HL-60 (cell line): ENCODE data around the gene PTPRR.

Source experiments
- DNase-seq, 2 experiments: peaks; one replicate each; pipeline ENCODE4 v3.0.0-alpha.2; 2010 to 2020; ENCODE audit warnings: low read depth in 1 of 2, low spot score in 1 of 2
- H3K27ac ChIP-seq: fragments of 250-450 bp; sonication (Bioruptor Pico); replicated peaks from 2 replicates; pipeline ENCODE4 v1.5.1; 2020; ENCODE audit warnings: mild to moderate bottlenecking, moderate library complexity
- H3K27me3 ChIP-seq: fragments of 250-450 bp; sonication (Bioruptor Pico); 2 replicates; pipeline ENCODE4 v1.5.1; 2021; ENCODE audit warnings: mild to moderate bottlenecking, moderate library complexity; ENCODE audit not compliant: insufficient read depth, poor library complexity, severe bottlenecking
- H3K4me3 ChIP-seq: replicated peaks from 2 replicates; pipeline ENCODE4 v1.5.1; 2011; ENCODE audit warnings: mild to moderate bottlenecking, control low read depth, low read length; ENCODE audit not compliant: insufficient read depth
- GABPA ChIP-seq: IDR thresholded peaks from 2 replicates; pipeline ENCODE4 v1.6.1; 2012; ENCODE audit warnings: low read depth
- POLR2AphosphoS5 ChIP-seq: IDR thresholded peaks from 2 replicates; pipeline ENCODE4 v1.6.1; 2012; ENCODE audit warnings: low read depth
- SPI1 ChIP-seq: IDR thresholded peaks from 2 replicates; pipeline ENCODE4 v1.6.1; 2012; ENCODE audit warnings: low read depth, mild to moderate bottlenecking, borderline replicate concordance
- TF ChIP-seq, protein P1 (sequence below): IDR thresholded peaks from 2 replicates; pipeline ENCODE4 v1.6.1; 2012; ENCODE audit warnings: low read depth; ENCODE audit not compliant: insufficient replicate concordance
- TF ChIP-seq, protein P2 (sequence below): IDR thresholded peaks from one replicate; pipeline ENCODE4 v1.5.1; 2011; ENCODE audit warnings: low read length, control low read depth, inconsistent platforms; ENCODE audit not compliant: insufficient read depth

Gene PTPRR

GRCh38 chr12:70843363-70843762 is 77.2 kb downstream of the PTPRR start:
- H3K27ac ChIP-seq, result no peak overlapping the region
- H3K27me3 ChIP-seq, result no peaks in the 10 kb centered on the region
- H3K4me3 ChIP-seq, result no peak overlapping the region
- no peak for DNase-seq
- TF ChIP-seq, protein P1, sequence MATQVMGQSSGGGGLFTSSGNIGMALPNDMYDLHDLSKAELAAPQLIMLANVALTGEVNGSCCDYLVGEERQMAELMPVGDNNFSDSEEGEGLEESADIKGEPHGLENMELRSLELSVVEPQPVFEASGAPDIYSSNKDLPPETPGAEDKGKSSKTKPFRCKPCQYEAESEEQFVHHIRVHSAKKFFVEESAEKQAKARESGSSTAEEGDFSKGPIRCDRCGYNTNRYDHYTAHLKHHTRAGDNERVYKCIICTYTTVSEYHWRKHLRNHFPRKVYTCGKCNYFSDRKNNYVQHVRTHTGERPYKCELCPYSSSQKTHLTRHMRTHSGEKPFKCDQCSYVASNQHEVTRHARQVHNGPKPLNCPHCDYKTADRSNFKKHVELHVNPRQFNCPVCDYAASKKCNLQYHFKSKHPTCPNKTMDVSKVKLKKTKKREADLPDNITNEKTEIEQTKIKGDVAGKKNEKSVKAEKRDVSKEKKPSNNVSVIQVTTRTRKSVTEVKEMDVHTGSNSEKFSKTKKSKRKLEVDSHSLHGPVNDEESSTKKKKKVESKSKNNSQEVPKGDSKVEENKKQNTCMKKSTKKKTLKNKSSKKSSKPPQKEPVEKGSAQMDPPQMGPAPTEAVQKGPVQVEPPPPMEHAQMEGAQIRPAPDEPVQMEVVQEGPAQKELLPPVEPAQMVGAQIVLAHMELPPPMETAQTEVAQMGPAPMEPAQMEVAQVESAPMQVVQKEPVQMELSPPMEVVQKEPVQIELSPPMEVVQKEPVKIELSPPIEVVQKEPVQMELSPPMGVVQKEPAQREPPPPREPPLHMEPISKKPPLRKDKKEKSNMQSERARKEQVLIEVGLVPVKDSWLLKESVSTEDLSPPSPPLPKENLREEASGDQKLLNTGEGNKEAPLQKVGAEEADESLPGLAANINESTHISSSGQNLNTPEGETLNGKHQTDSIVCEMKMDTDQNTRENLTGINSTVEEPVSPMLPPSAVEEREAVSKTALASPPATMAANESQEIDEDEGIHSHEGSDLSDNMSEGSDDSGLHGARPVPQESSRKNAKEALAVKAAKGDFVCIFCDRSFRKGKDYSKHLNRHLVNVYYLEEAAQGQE, result no peak

- no peak overlapping the region for H3K27ac ChIP-seq
- TF ChIP-seq, protein P1, result no peak
- no peak for TF ChIP-seq GABPA
- TF ChIP-seq, protein P2, sequence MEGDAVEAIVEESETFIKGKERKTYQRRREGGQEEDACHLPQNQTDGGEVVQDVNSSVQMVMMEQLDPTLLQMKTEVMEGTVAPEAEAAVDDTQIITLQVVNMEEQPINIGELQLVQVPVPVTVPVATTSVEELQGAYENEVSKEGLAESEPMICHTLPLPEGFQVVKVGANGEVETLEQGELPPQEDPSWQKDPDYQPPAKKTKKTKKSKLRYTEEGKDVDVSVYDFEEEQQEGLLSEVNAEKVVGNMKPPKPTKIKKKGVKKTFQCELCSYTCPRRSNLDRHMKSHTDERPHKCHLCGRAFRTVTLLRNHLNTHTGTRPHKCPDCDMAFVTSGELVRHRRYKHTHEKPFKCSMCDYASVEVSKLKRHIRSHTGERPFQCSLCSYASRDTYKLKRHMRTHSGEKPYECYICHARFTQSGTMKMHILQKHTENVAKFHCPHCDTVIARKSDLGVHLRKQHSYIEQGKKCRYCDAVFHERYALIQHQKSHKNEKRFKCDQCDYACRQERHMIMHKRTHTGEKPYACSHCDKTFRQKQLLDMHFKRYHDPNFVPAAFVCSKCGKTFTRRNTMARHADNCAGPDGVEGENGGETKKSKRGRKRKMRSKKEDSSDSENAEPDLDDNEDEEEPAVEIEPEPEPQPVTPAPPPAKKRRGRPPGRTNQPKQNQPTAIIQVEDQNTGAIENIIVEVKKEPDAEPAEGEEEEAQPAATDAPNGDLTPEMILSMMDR, result no peak
- no peak for TF ChIP-seq POLR2AphosphoS5
- no peak for TF ChIP-seq SPI1
Measured at GRCh38 chr12:70842942-70843341, 77.6 kb downstream of the PTPRR start.

DNA sequence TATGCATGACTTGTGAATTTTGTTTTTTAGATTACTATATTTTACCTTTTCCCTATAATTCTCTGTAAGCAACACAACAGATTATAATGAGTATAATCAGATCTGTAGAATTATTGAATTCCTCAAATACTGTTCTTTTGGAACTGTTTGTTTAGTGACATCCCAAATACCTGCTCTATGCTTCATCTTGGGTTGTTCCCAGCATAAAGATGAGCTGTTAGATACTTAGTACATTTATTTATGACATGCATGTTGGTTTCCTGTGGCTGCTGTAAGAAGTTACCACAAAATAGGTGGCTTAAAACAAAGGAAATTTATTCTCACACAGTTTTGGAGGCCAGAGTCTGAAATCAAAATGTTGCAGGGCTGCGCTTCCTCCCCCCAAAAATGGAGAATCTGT is 78.4 kb downstream of the PTPRR start:
- H3K27ac ChIP-seq, result no peak overlapping the region
- H3K4me3 ChIP-seq, result no peak overlapping the region
- TF ChIP-seq POLR2AphosphoS5 (no peak), GABPA (no peak), SPI1 (no peak)
- TF ChIP-seq, protein P1, result no peak
- DNase-seq, result no peak
- no peaks in the 10 kb centered on the region for H3K27me3 ChIP-seq

More at GRCh38 chr12:70842942-70843341, 77.6 kb downstream of the PTPRR start:
- no peak overlapping the region for H3K4me3 ChIP-seq
- no peak for DNase-seq
- no peaks in the 10 kb centered on the region for H3K27me3 ChIP-seq

- Histone ChIP-seq H3K27ac (no peak overlapping the region), H3K27me3 (no peaks in the 10 kb centered on the region), H3K4me3 (no peak overlapping the region)
- no peak for DNase-seq
- no peak for TF ChIP-seq POLR2AphosphoS5
Measured at GRCh38 chr12:70840656-70841350, 79.7 kb downstream of the PTPRR start.
